ENCODE measurements around the gene UQCRC1. TPM values are rescaled to one million over a fixed set of nuclear protein-coding genes. Genes with fewer than 3 reads are reported as not detected.

The UQCRC1 gene
- 294 and 366 TPM in 2 replicates for total RNA-seq
- 226 and 289 TPM in 2 replicates for polyA plus RNA-seq
- polyA plus RNA-seq (2012) = 236 and 297 TPM in 2 replicates
- polyA minus RNA-seq (ENCODE audit: low replicate concordance) = 1,337 and 1,368 TPM in 2 replicates

DNA sequence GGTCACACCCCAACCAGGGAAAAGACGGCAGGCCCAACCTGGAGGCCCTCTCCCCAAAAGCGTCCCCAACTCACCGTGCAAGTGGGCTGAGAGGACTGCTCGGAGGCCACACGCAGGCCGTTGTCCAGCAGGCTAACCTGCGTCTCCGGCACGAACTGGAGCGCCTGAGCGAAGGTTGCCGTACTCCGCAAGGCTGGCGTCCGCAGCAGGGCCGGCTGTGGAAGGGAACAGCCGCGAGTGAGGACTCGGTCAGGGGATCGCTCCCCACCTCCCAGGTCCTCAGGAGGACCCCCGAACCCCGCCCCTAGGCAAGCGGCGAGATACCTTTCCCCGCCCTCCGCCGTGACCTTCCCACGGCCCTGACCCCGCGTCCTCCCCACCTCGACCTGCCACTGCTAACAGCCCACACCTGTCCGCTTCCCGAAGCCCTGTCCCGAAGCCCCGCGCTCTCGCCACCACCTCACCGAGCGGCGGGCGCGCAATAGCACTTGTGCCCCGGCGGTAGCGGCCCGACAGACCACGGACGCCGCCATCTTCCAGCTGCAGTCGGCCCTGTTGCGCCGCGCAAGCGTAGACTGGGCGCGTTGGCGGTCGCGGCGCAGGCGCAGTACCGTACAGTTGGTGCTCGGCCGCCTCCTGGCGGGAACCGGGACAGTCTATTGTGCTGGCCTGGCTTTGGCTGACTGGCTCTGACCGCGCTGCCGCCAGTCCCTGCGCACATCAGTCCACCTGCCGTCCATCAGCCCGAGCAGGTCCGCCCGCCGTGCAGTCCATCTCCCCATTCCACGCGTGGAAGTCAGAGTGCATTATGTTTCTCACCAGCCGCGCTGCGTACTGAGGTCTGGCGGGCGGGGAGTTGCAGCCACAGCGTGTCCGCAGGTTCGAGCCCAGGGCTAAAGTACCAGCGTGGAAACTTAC lies at the start of gene UQCRC1:
TSS of gene UQCRC1 (minus strand) at position 559 of the 918 bp plus-strand sequence. CDS start at position 533, 26 bp downstream.
- no peaks in the 10 kb centered on the region for H4K20me1 ChIP-seq (ENCODE audit: control insufficient read depth, extremely low read depth, insufficient read depth, low read length)
- H3K27me3 ChIP-seq (ENCODE audit: control insufficient read depth, insufficient read depth, low read length) = no peaks in the 10 kb centered on the region
- H3K4me1 ChIP-seq (ENCODE audit: control insufficient read depth, extremely low read depth, insufficient read depth, low read length) = peaks cover 2% of the 10 kb centered on the region
- peak within 1 kb of the TSS; percentile 87 for H2AFZ ChIP-seq (ENCODE audit: low read length)
- peak within 1 kb of the TSS; percentile 60 for H3K27ac ChIP-seq (ENCODE audit: insufficient read depth, low read length)
- DNase-seq (ENCODE audit: low read depth in 2 of 2) = peak; percentile 85 to 92
- H3K4me3 ChIP-seq (replicated peaks in 1 of 4; ENCODE audit: control extremely low read depth in 1 of 4, insufficient read depth in 1 of 4, low read depth in 3 of 4, low read length in 4 of 4) = peak within 1 kb of the TSS; percentile 52 to 89 (median 81)
- H3K79me2 ChIP-seq (ENCODE audit: control insufficient read depth, insufficient read depth, low read length) = peaks cover 19% of the 10 kb centered on the region
- peaks cover 13% of the 10 kb centered on the region for H3K36me3 ChIP-seq (ENCODE audit: control insufficient read depth, insufficient read depth, low read length)
- H3K9ac ChIP-seq (ENCODE audit: insufficient read depth, low read length) = peak within 1 kb of the TSS; percentile 91
- no peaks in the 10 kb centered on the region for H3K9me3 ChIP-seq (ENCODE audit: control insufficient read depth, insufficient read depth, low read depth, low read length)
- H3K4me2 ChIP-seq (ENCODE audit: extremely low read depth, insufficient read depth, low read length) = peak within 1 kb of the TSS; percentile 79
- TF ChIP-seq, protein P1, sequence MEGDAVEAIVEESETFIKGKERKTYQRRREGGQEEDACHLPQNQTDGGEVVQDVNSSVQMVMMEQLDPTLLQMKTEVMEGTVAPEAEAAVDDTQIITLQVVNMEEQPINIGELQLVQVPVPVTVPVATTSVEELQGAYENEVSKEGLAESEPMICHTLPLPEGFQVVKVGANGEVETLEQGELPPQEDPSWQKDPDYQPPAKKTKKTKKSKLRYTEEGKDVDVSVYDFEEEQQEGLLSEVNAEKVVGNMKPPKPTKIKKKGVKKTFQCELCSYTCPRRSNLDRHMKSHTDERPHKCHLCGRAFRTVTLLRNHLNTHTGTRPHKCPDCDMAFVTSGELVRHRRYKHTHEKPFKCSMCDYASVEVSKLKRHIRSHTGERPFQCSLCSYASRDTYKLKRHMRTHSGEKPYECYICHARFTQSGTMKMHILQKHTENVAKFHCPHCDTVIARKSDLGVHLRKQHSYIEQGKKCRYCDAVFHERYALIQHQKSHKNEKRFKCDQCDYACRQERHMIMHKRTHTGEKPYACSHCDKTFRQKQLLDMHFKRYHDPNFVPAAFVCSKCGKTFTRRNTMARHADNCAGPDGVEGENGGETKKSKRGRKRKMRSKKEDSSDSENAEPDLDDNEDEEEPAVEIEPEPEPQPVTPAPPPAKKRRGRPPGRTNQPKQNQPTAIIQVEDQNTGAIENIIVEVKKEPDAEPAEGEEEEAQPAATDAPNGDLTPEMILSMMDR (conservative IDR thresholded peaks at IDR 0.05 in 1 of 2, IDR thresholded peaks at IDR 0.05 in 1 of 2; ENCODE audit: low read depth in 1 of 2, low read length in 2 of 2) = peak; percentile 51 to 70
- TF ChIP-seq EZH2 (IDR thresholded peaks at IDR 0.05; ENCODE audit: low read length, missing control alignments) = no peak

DNA sequence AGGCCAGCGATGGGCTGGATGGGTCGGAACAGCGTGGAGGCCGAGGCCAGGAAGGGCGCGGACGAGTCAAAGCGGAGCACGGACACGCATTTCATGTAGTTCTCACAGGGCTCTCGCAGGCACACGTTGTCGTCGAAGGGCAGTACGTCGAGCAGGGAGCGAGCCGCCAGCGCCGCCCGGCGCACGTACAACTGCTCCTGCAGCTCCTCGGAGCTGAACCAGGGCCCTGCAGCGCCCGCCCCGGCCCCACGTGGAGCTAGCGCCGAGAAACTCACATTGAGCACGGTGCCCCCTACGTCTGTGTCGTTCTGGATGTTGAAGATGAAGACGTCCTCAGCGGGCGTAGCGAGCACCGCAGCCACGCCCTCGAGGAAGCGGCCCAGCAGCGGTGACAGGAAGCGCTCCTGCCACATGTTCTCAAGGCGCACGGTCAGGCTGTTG lies 47.4 kb upstream of the UQCRC1 start:
- no peak for DNase-seq (ENCODE audit: low read depth in 2 of 2)
- Histone ChIP-seq H3K9ac (ENCODE audit: insufficient read depth, low read length) (no peak overlapping the region), H2AFZ (ENCODE audit: low read length) (peak overlapping the region; percentile 10), H3K4me3 (replicated peaks in 1 of 4; ENCODE audit: control extremely low read depth in 1 of 4, insufficient read depth in 1 of 4, low read depth in 3 of 4, low read length in 4 of 4) (peak overlapping the region in 1 of 4 experiments; percentile 49), H4K20me1 (ENCODE audit: control insufficient read depth, extremely low read depth, insufficient read depth, low read length) (no peaks in the 10 kb centered on the region), H3K4me2 (ENCODE audit: extremely low read depth, insufficient read depth, low read length) (peak overlapping the region; percentile 52), H3K9me3 (ENCODE audit: control insufficient read depth, insufficient read depth, low read depth, low read length) (no peaks in the 10 kb centered on the region), H3K4me1 (ENCODE audit: control insufficient read depth, extremely low read depth, insufficient read depth, low read length) (no peaks in the 10 kb centered on the region), H3K36me3 (ENCODE audit: control insufficient read depth, insufficient read depth, low read length) (no peaks in the 10 kb centered on the region), H3K27ac (ENCODE audit: insufficient read depth, low read length) (no peak overlapping the region), H3K27me3 (ENCODE audit: control insufficient read depth, insufficient read depth, low read length) (peaks cover 5% of the 10 kb centered on the region), H3K79me2 (ENCODE audit: control insufficient read depth, insufficient read depth, low read length) (no peaks in the 10 kb centered on the region)
- TF ChIP-seq, protein P1 (conservative IDR thresholded peaks at IDR 0.05 in 1 of 2, IDR thresholded peaks at IDR 0.05 in 1 of 2; ENCODE audit: low read depth in 1 of 2, low read length in 2 of 2) = no peak
- TF ChIP-seq EZH2 (IDR thresholded peaks at IDR 0.05; ENCODE audit: low read length, missing control alignments) = no peak

DNA sequence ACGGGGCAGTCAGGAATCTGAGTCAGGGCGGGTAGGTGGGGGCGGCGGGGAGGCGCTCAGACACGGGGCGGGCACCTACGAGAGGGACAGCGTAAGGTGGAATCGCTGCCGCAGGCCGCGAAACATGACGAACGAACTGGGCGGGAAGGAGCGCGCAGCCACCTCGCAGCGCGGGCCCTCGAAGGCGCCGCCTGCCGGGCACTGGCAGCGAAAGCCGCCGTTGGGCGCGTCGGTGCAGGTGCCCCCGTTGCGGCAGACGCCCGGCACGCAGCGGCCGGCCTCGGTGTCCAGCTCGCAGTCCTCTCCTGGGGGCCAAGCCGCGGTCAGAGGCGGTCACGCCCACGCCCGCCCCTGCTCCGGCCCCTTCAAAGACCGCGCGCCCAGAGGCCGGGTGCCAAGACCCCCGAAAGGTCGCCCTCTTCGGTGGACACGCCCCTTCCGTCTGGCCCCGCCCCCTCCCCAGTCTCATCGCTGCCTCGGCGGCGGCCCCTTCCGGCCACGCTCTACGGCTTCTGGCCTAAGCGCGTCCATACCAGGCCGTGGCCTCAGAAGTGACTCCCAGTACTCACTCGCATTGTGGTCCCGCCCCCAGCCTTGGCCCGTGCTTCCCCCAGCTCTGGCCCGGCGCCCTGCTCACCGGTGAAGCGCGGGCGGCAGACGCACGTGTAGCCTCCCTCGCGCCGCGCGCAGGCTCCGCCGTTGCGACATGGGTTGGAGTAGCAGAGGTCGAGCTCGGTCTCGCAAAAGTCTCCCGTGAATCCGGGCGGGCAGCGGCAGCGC lies 46.8 kb upstream of the UQCRC1 start:
- peak overlapping the region in 2 of 4 experiments; percentile 16 to 49 for H3K4me3 ChIP-seq (replicated peaks in 1 of 4; ENCODE audit: control extremely low read depth in 1 of 4, insufficient read depth in 1 of 4, low read depth in 3 of 4, low read length in 4 of 4)
- H3K79me2 ChIP-seq (ENCODE audit: control insufficient read depth, insufficient read depth, low read length) = no peaks in the 10 kb centered on the region
- TF ChIP-seq, protein P1 (conservative IDR thresholded peaks at IDR 0.05 in 1 of 2, IDR thresholded peaks at IDR 0.05 in 1 of 2; ENCODE audit: low read depth in 1 of 2, low read length in 2 of 2) = peak; percentile 31 to 56
- no peak for TF ChIP-seq EZH2 (IDR thresholded peaks at IDR 0.05; ENCODE audit: low read length, missing control alignments)
- peaks cover 5% of the 10 kb centered on the region for H3K27me3 ChIP-seq (ENCODE audit: control insufficient read depth, insufficient read depth, low read length)
- H4K20me1 ChIP-seq (ENCODE audit: control insufficient read depth, extremely low read depth, insufficient read depth, low read length) = no peaks in the 10 kb centered on the region
- H2AFZ ChIP-seq (ENCODE audit: low read length) = peak overlapping the region; percentile 10
- DNase-seq (ENCODE audit: low read depth in 2 of 2) = peak; percentile 54 to 70
- H3K4me2 ChIP-seq (ENCODE audit: extremely low read depth, insufficient read depth, low read length) = peak overlapping the region; percentile 52
- H3K9me3 ChIP-seq (ENCODE audit: control insufficient read depth, insufficient read depth, low read depth, low read length) = no peaks in the 10 kb centered on the region
- no peaks in the 10 kb centered on the region for H3K4me1 ChIP-seq (ENCODE audit: control insufficient read depth, extremely low read depth, insufficient read depth, low read length)
- H3K9ac ChIP-seq (ENCODE audit: insufficient read depth, low read length) = no peak overlapping the region
- no peaks in the 10 kb centered on the region for H3K36me3 ChIP-seq (ENCODE audit: control insufficient read depth, insufficient read depth, low read length)
- H3K27ac ChIP-seq (ENCODE audit: insufficient read depth, low read length) = no peak overlapping the region
